Neural cell (in vitro differentiated cells): Measurements from ENCODE around the gene HSPB7.

Experiments used
- EP300 ChIP-seq: fragments of 450-650 bp; conservative IDR thresholded peaks from 2 replicates; pipeline ENCODE4 v1.6.1; 2014; ENCODE audit warnings: antibody characterized with exemption, mild to moderate bottlenecking, moderate library complexity; ENCODE audit not compliant: poor library complexity, severe bottlenecking
- TF ChIP-seq, protein P1 (sequence below): fragments of 450-650 bp; IDR thresholded peaks from 2 replicates; pipeline ENCODE4 v1.5.1; 2014; ENCODE audit warnings: antibody characterized with exemption, mild to moderate bottlenecking, moderate library complexity; ENCODE audit not compliant: poor library complexity, severe bottlenecking

DNA sequence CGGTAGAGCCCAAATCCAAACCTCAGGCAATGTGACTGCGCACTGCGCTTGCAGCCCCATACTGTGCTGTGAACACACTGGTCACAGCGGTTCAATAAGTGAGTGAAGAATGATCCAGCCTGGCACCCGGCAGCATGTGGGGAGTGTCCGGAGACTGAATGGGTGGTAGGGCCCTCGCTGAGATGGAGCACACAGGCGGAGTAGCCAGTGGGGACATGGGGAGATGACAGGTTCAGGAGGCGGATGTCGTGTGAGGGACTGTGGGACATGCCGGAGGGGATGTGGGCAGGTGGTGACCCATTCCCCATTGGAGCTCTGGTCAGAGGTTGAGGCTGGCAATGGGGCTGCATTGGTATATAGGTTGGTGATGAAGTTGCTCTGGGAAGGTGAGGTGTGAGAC, 8.2 kb downstream of the HSPB7 start:
- TF ChIP-seq, protein P1, sequence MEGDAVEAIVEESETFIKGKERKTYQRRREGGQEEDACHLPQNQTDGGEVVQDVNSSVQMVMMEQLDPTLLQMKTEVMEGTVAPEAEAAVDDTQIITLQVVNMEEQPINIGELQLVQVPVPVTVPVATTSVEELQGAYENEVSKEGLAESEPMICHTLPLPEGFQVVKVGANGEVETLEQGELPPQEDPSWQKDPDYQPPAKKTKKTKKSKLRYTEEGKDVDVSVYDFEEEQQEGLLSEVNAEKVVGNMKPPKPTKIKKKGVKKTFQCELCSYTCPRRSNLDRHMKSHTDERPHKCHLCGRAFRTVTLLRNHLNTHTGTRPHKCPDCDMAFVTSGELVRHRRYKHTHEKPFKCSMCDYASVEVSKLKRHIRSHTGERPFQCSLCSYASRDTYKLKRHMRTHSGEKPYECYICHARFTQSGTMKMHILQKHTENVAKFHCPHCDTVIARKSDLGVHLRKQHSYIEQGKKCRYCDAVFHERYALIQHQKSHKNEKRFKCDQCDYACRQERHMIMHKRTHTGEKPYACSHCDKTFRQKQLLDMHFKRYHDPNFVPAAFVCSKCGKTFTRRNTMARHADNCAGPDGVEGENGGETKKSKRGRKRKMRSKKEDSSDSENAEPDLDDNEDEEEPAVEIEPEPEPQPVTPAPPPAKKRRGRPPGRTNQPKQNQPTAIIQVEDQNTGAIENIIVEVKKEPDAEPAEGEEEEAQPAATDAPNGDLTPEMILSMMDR, result no peak
- no peak for TF ChIP-seq EP300
